Astrocyte (in vitro differentiated cells and primary cell): ENCODE results near the gene CRTC1.

Experiments
- EZH2 ChIP-seq: IDR thresholded peaks from 2 replicates; pipeline ENCODE4 v1.6.1; 2012; ENCODE audit warnings: mild to moderate bottlenecking, low read length, inconsistent platforms; ENCODE audit not compliant: insufficient read depth
- TF ChIP-seq, protein P1 (sequence below): IDR thresholded peaks from 2 replicates; pipeline ENCODE4 v1.5.1; 2011; ENCODE audit warnings: low read depth, mild to moderate bottlenecking, inconsistent platforms, low read length, moderate library complexity; ENCODE audit not compliant: insufficient read depth

DNA sequence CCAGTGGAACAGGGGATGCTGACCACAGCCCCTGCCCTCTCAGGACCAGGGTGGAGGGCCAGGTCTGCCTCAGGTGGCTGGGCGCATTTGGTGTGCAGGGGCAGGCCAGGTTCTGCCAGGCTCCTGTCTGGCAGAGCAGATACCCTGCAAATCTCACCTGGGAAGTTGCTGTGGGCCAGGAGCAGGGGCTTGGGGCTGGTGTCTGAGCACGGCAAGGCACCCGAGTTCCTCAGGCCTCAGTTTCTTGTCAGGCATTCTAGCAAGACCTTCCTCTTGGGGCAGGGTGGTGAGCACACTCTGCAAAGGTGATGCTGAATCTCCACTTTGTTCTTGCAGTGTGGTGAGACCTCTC lies 1.1 kb downstream of the CRTC1 start:
- TF ChIP-seq, protein P1, sequence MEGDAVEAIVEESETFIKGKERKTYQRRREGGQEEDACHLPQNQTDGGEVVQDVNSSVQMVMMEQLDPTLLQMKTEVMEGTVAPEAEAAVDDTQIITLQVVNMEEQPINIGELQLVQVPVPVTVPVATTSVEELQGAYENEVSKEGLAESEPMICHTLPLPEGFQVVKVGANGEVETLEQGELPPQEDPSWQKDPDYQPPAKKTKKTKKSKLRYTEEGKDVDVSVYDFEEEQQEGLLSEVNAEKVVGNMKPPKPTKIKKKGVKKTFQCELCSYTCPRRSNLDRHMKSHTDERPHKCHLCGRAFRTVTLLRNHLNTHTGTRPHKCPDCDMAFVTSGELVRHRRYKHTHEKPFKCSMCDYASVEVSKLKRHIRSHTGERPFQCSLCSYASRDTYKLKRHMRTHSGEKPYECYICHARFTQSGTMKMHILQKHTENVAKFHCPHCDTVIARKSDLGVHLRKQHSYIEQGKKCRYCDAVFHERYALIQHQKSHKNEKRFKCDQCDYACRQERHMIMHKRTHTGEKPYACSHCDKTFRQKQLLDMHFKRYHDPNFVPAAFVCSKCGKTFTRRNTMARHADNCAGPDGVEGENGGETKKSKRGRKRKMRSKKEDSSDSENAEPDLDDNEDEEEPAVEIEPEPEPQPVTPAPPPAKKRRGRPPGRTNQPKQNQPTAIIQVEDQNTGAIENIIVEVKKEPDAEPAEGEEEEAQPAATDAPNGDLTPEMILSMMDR: no peak
- TF ChIP-seq EZH2: no peak
